HepG2 (cell line): ENCODE results near the gene MALRD1. TPM values are rescaled to one million over a fixed set of nuclear protein-coding genes. Genes with fewer than 3 reads are reported as not detected.

Experiments
- ATAC-seq: fragments of 200-7000 bp; cut with Tn5 transposase; 3 replicates; pipeline ENCODE4 v1.9.1; 2020; ENCODE audit warnings: mild to moderate bottlenecking, moderate library complexity
- BruUV-seq: library from RNA; stranded (reverse); fragments of 400-500 nt; replicated peaks from 2 replicates; lab custom pipeline; 2021; lab: Mats Ljungman, UMichigan
- CTCF ChIA-PET: fragments of 300-600 bp; formaldehyde crosslinking; extraction: SDS; loops from one replicate; lab custom pipeline; 2021; ENCODE audit warnings: low total read pairs, inconsistent platforms, low intra/inter-chr PET ratio; lab: Yijun Ruan, JAX
- POLR2A ChIA-PET: fragments of 350-600 bp; sonication (Branson Sonifier 250); formaldehyde crosslinking; loops from one replicate; lab custom pipeline; 2020; ENCODE audit warnings: antibody characterized with exemption, inconsistent platforms; lab: Yijun Ruan, JAX
- DNase-seq: peaks from one replicate; pipeline ENCODE4 v3.0.0-alpha.2; 2015; ENCODE audit warnings: low spot score
- FAIRE-seq: peaks from 3 replicates; lab custom pipeline; 2011; peaks lifted over from hg19 to GRCh38; lab: Jason Lieb, UNC
- H2AFZ ChIP-seq: one replicate; pipeline ENCODE4 v1.6.1; 2011; ENCODE audit warnings: low read length, inconsistent platforms
- H3K27ac ChIP-seq: fragments of 300-600 bp; 3 replicates; pipeline ENCODE4 v1.8.0; 2011; ENCODE audit warnings: mixed run types, mild to moderate bottlenecking, mixed read lengths, low read length, inconsistent platforms; ENCODE audit not compliant: insufficient read depth; ENCODE audit errors: extremely low read length
- H3K27me3 ChIP-seq, 2 experiments: fragments of 200-600 bp in 1 of 2; 2 replicates in 1 of 2; 3 replicates in 1 of 2; pipeline versions ENCODE4 v1.6.0 to v1.8.0; 2011; ENCODE audit warnings: low read length in 2 of 2, mild to moderate bottlenecking in 2 of 2, moderate library complexity in 2 of 2, inconsistent platforms in 1 of 2; ENCODE audit not compliant: insufficient read depth in 2 of 2, control insufficient read depth in 1 of 2
- H3K36me3 ChIP-seq, 2 experiments: fragments of 200-600 bp in 1 of 2; replicated peaks in 1 of 2; 2 replicates in 1 of 2; 3 replicates in 1 of 2; pipeline versions ENCODE4 v1.5.1 to v1.8.0; 2011; ENCODE audit warnings: low read length in 2 of 2, inconsistent platforms in 1 of 2; ENCODE audit not compliant: insufficient read depth in 2 of 2, control insufficient read depth in 1 of 2
- H3K4me1 ChIP-seq: 2 replicates; pipeline ENCODE4 v1.5.1; 2012; ENCODE audit warnings: low read length, inconsistent platforms; ENCODE audit not compliant: insufficient read depth
- H3K4me2 ChIP-seq: 2 replicates; pipeline ENCODE4 v1.6.0; 2011; ENCODE audit warnings: low read depth, low read length, inconsistent platforms
- H3K4me3 ChIP-seq, 3 experiments: fragments of 200-600 bp in 1 of 3; sonication (generic), shearing (Covaris generic) in 1 of 3; replicated peaks in 1 of 3; 2 replicates each; pipeline ENCODE4 v1.5.1; 2011 to 2016; ENCODE audit warnings: low read length in 3 of 3, inconsistent platforms in 2 of 3, low read depth in 2 of 3, mild to moderate bottlenecking in 2 of 3, control low read depth in 1 of 3, mixed read lengths in 1 of 3; ENCODE audit not compliant: insufficient read depth in 1 of 3
- H3K79me2 ChIP-seq: one replicate; pipeline ENCODE4 v1.6.1; 2011; ENCODE audit warnings: low read length, inconsistent platforms; ENCODE audit not compliant: insufficient read depth
- H3K9ac ChIP-seq: 2 replicates; pipeline ENCODE4 v1.6.0; 2011; ENCODE audit warnings: mild to moderate bottlenecking, low read depth, low read length, inconsistent platforms; ENCODE audit not compliant: insufficient read depth
- H3K9me3 ChIP-seq: 2 replicates; pipeline ENCODE4 v1.5.1; 2012; ENCODE audit warnings: mild to moderate bottlenecking, low read length
- H4K20me1 ChIP-seq: 2 replicates; pipeline ENCODE4 v1.6.0; 2011; ENCODE audit warnings: inconsistent platforms, mild to moderate bottlenecking, low read length, moderate library complexity; ENCODE audit not compliant: insufficient read depth
- BCL3 ChIP-seq: sonication (generic); formaldehyde crosslinking; IDR thresholded peaks from 2 replicates; pipeline ENCODE4 v1.5.1; 2020; ENCODE audit warnings: mild to moderate bottlenecking, missing genetic modification reagents, moderate library complexity
- CBX5 ChIP-seq: sonication (generic); formaldehyde crosslinking; IDR thresholded peaks from 2 replicates; pipeline ENCODE4 v1.4.0; 2020; ENCODE audit warnings: missing genetic modification reagents, borderline replicate concordance
- SIX1 ChIP-seq: sonication (generic); formaldehyde crosslinking; IDR thresholded peaks from 2 replicates; pipeline ENCODE4 v1.4.0; 2020; ENCODE audit warnings: missing genetic modification reagents, borderline replicate concordance
- SRY ChIP-seq: sonication (generic); formaldehyde crosslinking; IDR thresholded peaks from 2 replicates; pipeline ENCODE4 v1.8.0; 2022; ENCODE audit warnings: mild to moderate bottlenecking, missing genetic modification reagents
- UBTF ChIP-seq: sonication (generic); formaldehyde crosslinking; IDR thresholded peaks from 2 replicates; pipeline ENCODE4 v1.4.0; 2020; ENCODE audit warnings: mild to moderate bottlenecking, missing genetic modification reagents
- ZMAT3 ChIP-seq: sonication (generic); formaldehyde crosslinking; conservative IDR thresholded peaks from 2 replicates; pipeline ENCODE4 v1.7.0; 2021; ENCODE audit warnings: missing genetic modification reagents
- ZNF572 ChIP-seq: sonication (generic); formaldehyde crosslinking; IDR thresholded peaks from 2 replicates; pipeline ENCODE4 v1.5.1; 2020; ENCODE audit warnings: mild to moderate bottlenecking, missing genetic modification reagents
- ZNF691 ChIP-seq: sonication (generic); formaldehyde crosslinking; IDR thresholded peaks from 2 replicates; pipeline ENCODE4 v1.4.0; 2020; ENCODE audit warnings: missing genetic modification reagents, low read depth, mild to moderate bottlenecking, borderline replicate concordance
- WGBS: methylation state at CpG from one replicate; pipeline ENCODE4 v1.1.6; 2017; ENCODE audit warnings: low lambda C conversion rate; 5-methylcytosine and 5-hydroxymethylcytosine counted together
- in situ Hi-C: cut with HindIII; loops from 2 replicates; pipeline ENCODE4 v1.10.0; 2017; ENCODE audit warnings: low pct_unique_long_range_greater_than_20kb; ENCODE audit not compliant: extremely low pct_ligation_motif_present
- intact Hi-C: fragments of 100-400 bp; cut with micrococcal nuclease; formaldehyde crosslinking; loops from one replicate; pipeline ENCODE4 v1.10.0; 2022; ENCODE audit not compliant: unreplicated experiment
- polyA plus RNA-seq, 8 experiments: library from polyadenylated mRNA; depleted of rRNA in 3 of 8; stranded (reverse) in 7 of 8; unstranded in 1 of 8; fragments of >200 nt; fragmentation: Illumina TruSeq in 4 of 8; extraction: Trizol in 4 of 8; gene quantifications; 2 replicates each; pipeline versions ENCODE4 v1.2.1 to v1.2.3, GENCODE V29; 2011 to 2016; ENCODE audit warnings: low read depth in 4 of 8, missing spikeins in 1 of 8, mixed read lengths in 1 of 8; ENCODE audit not compliant: insufficient read depth in 1 of 8
- total RNA-seq, 5 experiments: library from RNA; depleted of rRNA; stranded (reverse); fragments of >200 nt; fragmentation: Illumina TruSeq; extraction: Trizol; gene quantifications; 2 replicates each; pipeline ENCODE4 v1.2.3, GENCODE V29; 2016; ENCODE audit warnings: low read depth in 1 of 5

MALRD1 gene
- total and polyA plus RNA-seq, 2 of the 13 experiments (the other 11 are each of a cell fraction or from before 2014, with no cell fraction given): 5.7 to 15.4 TPM

GRCh38 chr10:19310066-19310465, 261.5 kb downstream of the MALRD1 start:
- 38% methylated on average over 5 of the region's 5 CpGs for WGBS
- no peak overlapping the region for H3K9ac ChIP-seq
- intact Hi-C loops: no loop called here
- DNase-seq: no peak
- no peak for TF ChIP-seq BCL3 (CRISPR knock-in tag)
- TF ChIP-seq, all 625 proteins: peak for 0
- H3K36me3 ChIP-seq: no peaks in the 10 kb centered on the region; a peak in 1 of 5 replicates
- ATAC-seq: no peak
- H3K4me2 ChIP-seq: no peak overlapping the region
- H3K9me3 ChIP-seq: no peaks in the 10 kb centered on the region
- H2AFZ ChIP-seq: no peak overlapping the region
- no peaks in the 10 kb centered on the region for H3K4me1 ChIP-seq
- CTCF ChIA-PET: no interaction called here
- no TSS peak for BruUV-seq
- H3K27me3 ChIP-seq: no peaks in the 10 kb centered on the region
- no peak for FAIRE-seq
- no peak overlapping the region for H3K4me3 ChIP-seq
- in situ Hi-C loops: no loop called here
- no peaks in the 10 kb centered on the region for H3K79me2 ChIP-seq
- POLR2A ChIA-PET: no interaction called here
- no peak overlapping the region for H3K27ac ChIP-seq
- no peaks in the 10 kb centered on the region for H4K20me1 ChIP-seq

GRCh38 chr10:19316204-19316870, 267.7 kb downstream of the MALRD1 start:
- DNase-seq (no peak), FAIRE-seq (no peak)
- H3K79me2 ChIP-seq: no peaks in the 10 kb centered on the region
- no peaks in the 10 kb centered on the region for H4K20me1 ChIP-seq
- H3K9ac ChIP-seq: no peak overlapping the region
- no peaks in the 10 kb centered on the region for H3K36me3 ChIP-seq
- WGBS: 52% methylated on average over 3 of the region's 3 CpGs
- BruUV-seq: no TSS peak
- in situ Hi-C loops: no loop called here
- no peaks in the 10 kb centered on the region for H3K9me3 ChIP-seq
- H3K4me1 ChIP-seq: no peaks in the 10 kb centered on the region
- CTCF ChIA-PET: no interaction called here
- TF ChIP-seq CBX5 (no peak), SIX1 (CRISPR knock-in tag) (no peak), SRY (CRISPR knock-in tag) (no peak), ZMAT3 (CRISPR knock-in tag) (no peak), UBTF (CRISPR knock-in tag) (no peak), ZNF691 (CRISPR knock-in tag) (no peak), ZNF572 (CRISPR knock-in tag) (no peak)
- TF ChIP-seq, all 625 proteins: peak for 0
- intact Hi-C loops: no loop called here
- POLR2A ChIA-PET: no interaction called here
- H3K27ac ChIP-seq: no peak overlapping the region
- no peak overlapping the region for H2AFZ ChIP-seq
- ATAC-seq: peak; percentile 76
- H3K4me3 ChIP-seq: no peak overlapping the region
- no peaks in the 10 kb centered on the region for H3K27me3 ChIP-seq
- H3K4me2 ChIP-seq: no peak overlapping the region
